Measurements from ENCODE around the gene S100A3.
A peak's percentile ranks its signal among the peaks of the same experiment; 100 is the strongest.
"Not testable (repeated sequence)": the region's sequence is repeated elsewhere in the genome, so short reads cannot be mapped to it uniquely, and the experiment has no call there.

S100A3 gene

GRCh38 chr1:153570874-153571273, 21.8 kb upstream of the S100A3 start:
- Histone ChIP-seq H3K4me1 (ENCODE audit: control insufficient read depth, insufficient read depth, low read length, poor library complexity, severe bottlenecking) (peaks cover 22% of the 10 kb centered on the region), H3K4me3 (ENCODE audit: extremely low read depth, insufficient read depth, low read length, poor library complexity, severe bottlenecking) (no peak overlapping the region), H3K9me3 (ENCODE audit: control insufficient read depth, low read length) (no peaks in the 10 kb centered on the region), H3K27ac (ENCODE audit: low read depth, low read length, severe bottlenecking) (no peak overlapping the region), H3K36me3 (ENCODE audit: control insufficient read depth, insufficient read depth, low read length) (no peaks in the 10 kb centered on the region)
- 100% methylated on average over 4 of the region's 5 CpGs for WGBS, 2 experiments (ENCODE audit: insufficient coverage in 2 of 2)

- Histone ChIP-seq H3K9me3 (ENCODE audit: control insufficient read depth, low read length) (no peaks in the 10 kb centered on the region), H3K4me1 (ENCODE audit: control insufficient read depth, insufficient read depth, low read length, poor library complexity, severe bottlenecking) (peaks cover 31% of the 10 kb centered on the region), H3K27ac (ENCODE audit: low read depth, low read length, severe bottlenecking) (no peak overlapping the region), H3K36me3 (ENCODE audit: control insufficient read depth, insufficient read depth, low read length) (no peaks in the 10 kb centered on the region), H3K4me3 (ENCODE audit: extremely low read depth, insufficient read depth, low read length, poor library complexity, severe bottlenecking) (no peak overlapping the region)
- WGBS, 2 experiments (ENCODE audit: insufficient coverage in 2 of 2): 95 to 96% methylated on average over 5 of the region's 8 CpGs
Observed at GRCh38 chr1:153569465-153569864, 20.4 kb upstream of the S100A3 start.

- WGBS, 2 experiments (ENCODE audit: insufficient coverage in 2 of 2): 27 to 28% methylated on average over 20 to 25 of the region's 25 CpGs
- Histone ChIP-seq H3K9me3 (ENCODE audit: control insufficient read depth, low read length) (no peaks in the 10 kb centered on the region), H3K4me1 (ENCODE audit: control insufficient read depth, insufficient read depth, low read length, poor library complexity, severe bottlenecking) (peaks cover 40% of the 10 kb centered on the region), H3K27ac (ENCODE audit: low read depth, low read length, severe bottlenecking) (peak overlapping the region; percentile 90), H3K4me3 (ENCODE audit: extremely low read depth, insufficient read depth, low read length, poor library complexity, severe bottlenecking) (no peak overlapping the region), H3K36me3 (ENCODE audit: control insufficient read depth, insufficient read depth, low read length) (no peaks in the 10 kb centered on the region)
Observed at GRCh38 chr1:153568367-153569099, 19.5 kb upstream of the S100A3 start.

- H3K27ac ChIP-seq (ENCODE audit: low read depth, low read length, severe bottlenecking): peak overlapping the region; percentile 90
- no peak overlapping the region for H3K4me3 ChIP-seq (ENCODE audit: extremely low read depth, insufficient read depth, low read length, poor library complexity, severe bottlenecking)
- WGBS, 2 experiments (ENCODE audit: insufficient coverage in 2 of 2): 61 to 72% methylated on average over 18 of the region's 22 CpGs
- H3K36me3 ChIP-seq (ENCODE audit: control insufficient read depth, insufficient read depth, low read length): no peaks in the 10 kb centered on the region
- H3K9me3 ChIP-seq (ENCODE audit: control insufficient read depth, low read length): no peaks in the 10 kb centered on the region
- peaks cover 42% of the 10 kb centered on the region for H3K4me1 ChIP-seq (ENCODE audit: control insufficient read depth, insufficient read depth, low read length, poor library complexity, severe bottlenecking)
Observed at GRCh38 chr1:153567621-153568366, 18.7 kb upstream of the S100A3 start.

- 36 to 40% methylated on average over 11 to 12 of the region's 16 CpGs for WGBS, 2 experiments (ENCODE audit: insufficient coverage in 2 of 2)
Observed at GRCh38 chr1:153566414-153567371, 17.6 kb upstream of the S100A3 start.

GRCh38 chr1:153565529-153566374, 16.7 kb upstream of the S100A3 start, which contains the start of gene S100A2:
Gene S100A2 (minus strand): TSS chr1:153565844. CDS start chr1:153563877, 1,967 bp downstream.
- Histone ChIP-seq H3K4me1 (ENCODE audit: control insufficient read depth, insufficient read depth, low read length, poor library complexity, severe bottlenecking) (peaks cover 42% of the 10 kb centered on the region), H3K36me3 (ENCODE audit: control insufficient read depth, insufficient read depth, low read length) (no peaks in the 10 kb centered on the region), H3K27ac (ENCODE audit: low read depth, low read length, severe bottlenecking) (peak within 1 kb of the TSS; percentile 97), H3K4me3 (ENCODE audit: extremely low read depth, insufficient read depth, low read length, poor library complexity, severe bottlenecking) (no peak within 1 kb of the TSS), H3K9me3 (ENCODE audit: control insufficient read depth, low read length) (no peaks in the 10 kb centered on the region)
- 77 to 78% methylated on average over 5 to 6 of the region's 8 CpGs for WGBS, 2 experiments (ENCODE audit: insufficient coverage in 2 of 2)

More at GRCh38 chr1:153566414-153567371, 17.6 kb upstream of the S100A3 start:
- Histone ChIP-seq H3K36me3 (ENCODE audit: control insufficient read depth, insufficient read depth, low read length) (no peaks in the 10 kb centered on the region), H3K4me1 (ENCODE audit: control insufficient read depth, insufficient read depth, low read length, poor library complexity, severe bottlenecking) (peaks cover 40% of the 10 kb centered on the region), H3K4me3 (ENCODE audit: extremely low read depth, insufficient read depth, low read length, poor library complexity, severe bottlenecking) (no peak overlapping the region), H3K9me3 (ENCODE audit: control insufficient read depth, low read length) (no peaks in the 10 kb centered on the region), H3K27ac (ENCODE audit: low read depth, low read length, severe bottlenecking) (peak overlapping the region; percentile 97)

GRCh38 chr1:153563991-153564390, 14.9 kb upstream of the S100A3 start:
- 88 to 93% methylated on average over 5 to 7 of the region's 7 CpGs for WGBS, 2 experiments (ENCODE audit: insufficient coverage in 2 of 2)
- no peak overlapping the region for H3K27ac ChIP-seq (ENCODE audit: low read depth, low read length, severe bottlenecking)
- H3K36me3 ChIP-seq (ENCODE audit: control insufficient read depth, insufficient read depth, low read length): no peaks in the 10 kb centered on the region
- H3K4me1 ChIP-seq (ENCODE audit: control insufficient read depth, insufficient read depth, low read length, poor library complexity, severe bottlenecking): peaks cover 42% of the 10 kb centered on the region
- H3K9me3 ChIP-seq (ENCODE audit: control insufficient read depth, low read length): no peaks in the 10 kb centered on the region
- no peak overlapping the region for H3K4me3 ChIP-seq (ENCODE audit: extremely low read depth, insufficient read depth, low read length, poor library complexity, severe bottlenecking)

GRCh38 chr1:153563483-153563901, 14.4 kb upstream of the S100A3 start:
- no peaks in the 10 kb centered on the region for H3K9me3 ChIP-seq (ENCODE audit: control insufficient read depth, low read length)
- peaks cover 42% of the 10 kb centered on the region for H3K4me1 ChIP-seq (ENCODE audit: control insufficient read depth, insufficient read depth, low read length, poor library complexity, severe bottlenecking)
- WGBS, 2 experiments (ENCODE audit: insufficient coverage in 2 of 2): 83 to 100% methylated on average over 2 to 4 of the region's 6 CpGs
- H3K27ac ChIP-seq (ENCODE audit: low read depth, low read length, severe bottlenecking): no peak overlapping the region
- H3K36me3 ChIP-seq (ENCODE audit: control insufficient read depth, insufficient read depth, low read length): no peaks in the 10 kb centered on the region
- H3K4me3 ChIP-seq (ENCODE audit: extremely low read depth, insufficient read depth, low read length, poor library complexity, severe bottlenecking): no peak overlapping the region

GRCh38 chr1:153562021-153562420, 13.0 kb upstream of the S100A3 start:
- H3K27ac ChIP-seq (ENCODE audit: low read depth, low read length, severe bottlenecking); H3K4me3 ChIP-seq (ENCODE audit: extremely low read depth, insufficient read depth, low read length, poor library complexity, severe bottlenecking); H3K36me3 ChIP-seq (ENCODE audit: control insufficient read depth, insufficient read depth, low read length); H3K9me3 ChIP-seq (ENCODE audit: control insufficient read depth, low read length): not testable (repeated sequence)
- WGBS, 2 experiments (ENCODE audit: insufficient coverage in 2 of 2): 100% methylated on average over 1 to 2 of the region's 3 CpGs
- H3K4me1 ChIP-seq (ENCODE audit: control insufficient read depth, insufficient read depth, low read length, poor library complexity, severe bottlenecking): peaks cover 28% of the 10 kb centered on the region
